KOPT-K1 (cell line): ENCODE results near the gene UNC13D.

Experiments
- H3K27ac ChIP-seq: fragments of 200-600 bp; sonication (generic); 2 replicates; pipeline ENCODE4 v1.5.1; 2016; ENCODE audit warnings: antibody characterized with exemption, mild to moderate bottlenecking, low read depth, low read length; ENCODE audit not compliant: poor library complexity, severe bottlenecking
- H3K36me3 ChIP-seq: fragments of 200-600 bp; sonication (generic); 2 replicates; pipeline ENCODE4 v1.5.1; 2017; ENCODE audit warnings: antibody characterized with exemption, mild to moderate bottlenecking, low read length, moderate library complexity; ENCODE audit not compliant: insufficient read depth
- H3K9me3 ChIP-seq: fragments of 200-600 bp; sonication (generic); 2 replicates; pipeline ENCODE4 v1.5.1; 2017; ENCODE audit warnings: antibody characterized with exemption, low read length, mild to moderate bottlenecking; ENCODE audit not compliant: insufficient read depth, poor library complexity, severe bottlenecking

The UNC13D gene

GRCh38 chr17:75824666-75825065, 19.5 kb downstream of the UNC13D start:
- Histone ChIP-seq H3K27ac (peak overlapping the region; percentile 14), H3K36me3 (peaks cover 100% of the 10 kb centered on the region), H3K9me3 (no peaks in the 10 kb centered on the region)

- Histone ChIP-seq H3K9me3 (no peaks in the 10 kb centered on the region), H3K27ac (no peak overlapping the region), H3K36me3 (peaks cover 100% of the 10 kb centered on the region)
Measured at GRCh38 chr17:75824050-75824552, 20.1 kb downstream of the UNC13D start.

- no peaks in the 10 kb centered on the region for H3K9me3 ChIP-seq
- H3K27ac ChIP-seq = no peak overlapping the region
- H3K36me3 ChIP-seq = peaks cover 100% of the 10 kb centered on the region
Measured at GRCh38 chr17:75823257-75824041, 20.8 kb downstream of the UNC13D start.

GRCh38 chr17:75822800-75823166, 21.4 kb downstream of the UNC13D start:
- peaks cover 100% of the 10 kb centered on the region for H3K36me3 ChIP-seq
- H3K9me3 ChIP-seq = no peaks in the 10 kb centered on the region
- peak overlapping the region; percentile 72 for H3K27ac ChIP-seq

GRCh38 chr17:75822119-75822799, 21.9 kb downstream of the UNC13D start:
- Histone ChIP-seq H3K27ac (peak overlapping the region; percentile 72), H3K9me3 (no peaks in the 10 kb centered on the region), H3K36me3 (peaks cover 100% of the 10 kb centered on the region)

- peaks cover 100% of the 10 kb centered on the region for H3K36me3 ChIP-seq
- H3K9me3 ChIP-seq = no peaks in the 10 kb centered on the region
- peak overlapping the region; percentile 72 for H3K27ac ChIP-seq
Measured at GRCh38 chr17:75821552-75821951, 22.7 kb downstream of the UNC13D start.

GRCh38 chr17:75820094-75821080, 23.8 kb downstream of the UNC13D start:
- H3K36me3 ChIP-seq = peaks cover 98% of the 10 kb centered on the region
- H3K27ac ChIP-seq = peak overlapping the region; percentile 72
- no peaks in the 10 kb centered on the region for H3K9me3 ChIP-seq

- H3K9me3 ChIP-seq = no peaks in the 10 kb centered on the region
- H3K36me3 ChIP-seq = peaks cover 98% of the 10 kb centered on the region
- no peak overlapping the region for H3K27ac ChIP-seq
Measured at GRCh38 chr17:75819678-75820077, 24.5 kb downstream of the UNC13D start.

- H3K9me3 ChIP-seq = no peaks in the 10 kb centered on the region
- peaks cover 98% of the 10 kb centered on the region for H3K36me3 ChIP-seq
- H3K27ac ChIP-seq = no peak overlapping the region
Measured at GRCh38 chr17:75819116-75819515, 25.1 kb downstream of the UNC13D start.

- Histone ChIP-seq H3K27ac (no peak overlapping the region), H3K9me3 (no peaks in the 10 kb centered on the region), H3K36me3 (peaks cover 98% of the 10 kb centered on the region)
Measured at GRCh38 chr17:75818326-75818885, 25.8 kb downstream of the UNC13D start.

- H3K27ac ChIP-seq = no peak overlapping the region
- H3K36me3 ChIP-seq = peaks cover 98% of the 10 kb centered on the region
- no peaks in the 10 kb centered on the region for H3K9me3 ChIP-seq
Measured at GRCh38 chr17:75817571-75817970, 26.6 kb downstream of the UNC13D start.

GRCh38 chr17:75816693-75817092, 27.5 kb downstream of the UNC13D start:
- Histone ChIP-seq H3K36me3 (peaks cover 98% of the 10 kb centered on the region), H3K27ac (no peak overlapping the region), H3K9me3 (no peaks in the 10 kb centered on the region)

- no peaks in the 10 kb centered on the region for H3K9me3 ChIP-seq
- no peak overlapping the region for H3K27ac ChIP-seq
- H3K36me3 ChIP-seq = peaks cover 98% of the 10 kb centered on the region
Measured at GRCh38 chr17:75815399-75815798, 28.8 kb downstream of the UNC13D start.

- Histone ChIP-seq H3K9me3 (no peaks in the 10 kb centered on the region), H3K27ac (no peak overlapping the region), H3K36me3 (peaks cover 98% of the 10 kb centered on the region)
Measured at GRCh38 chr17:75814900-75815373, 29.3 kb downstream of the UNC13D start.
